Activated CD8-positive, alpha-beta memory T cell treated with anti-CD3 and anti-CD28 coated beads, Interleukin-2, amount 50 U/mL, for 48 hours (primary cell): ENCODE data around the gene EPM2A.
"Not testable (repeated sequence)": the region's sequence is repeated elsewhere in the genome, so short reads cannot be mapped to it uniquely, and the experiment has no call there.

Experiments used
- DNase-seq: peaks from one replicate; pipeline ENCODE4 v3.0.0-alpha.2; 2020

Gene EPM2A

DNA sequence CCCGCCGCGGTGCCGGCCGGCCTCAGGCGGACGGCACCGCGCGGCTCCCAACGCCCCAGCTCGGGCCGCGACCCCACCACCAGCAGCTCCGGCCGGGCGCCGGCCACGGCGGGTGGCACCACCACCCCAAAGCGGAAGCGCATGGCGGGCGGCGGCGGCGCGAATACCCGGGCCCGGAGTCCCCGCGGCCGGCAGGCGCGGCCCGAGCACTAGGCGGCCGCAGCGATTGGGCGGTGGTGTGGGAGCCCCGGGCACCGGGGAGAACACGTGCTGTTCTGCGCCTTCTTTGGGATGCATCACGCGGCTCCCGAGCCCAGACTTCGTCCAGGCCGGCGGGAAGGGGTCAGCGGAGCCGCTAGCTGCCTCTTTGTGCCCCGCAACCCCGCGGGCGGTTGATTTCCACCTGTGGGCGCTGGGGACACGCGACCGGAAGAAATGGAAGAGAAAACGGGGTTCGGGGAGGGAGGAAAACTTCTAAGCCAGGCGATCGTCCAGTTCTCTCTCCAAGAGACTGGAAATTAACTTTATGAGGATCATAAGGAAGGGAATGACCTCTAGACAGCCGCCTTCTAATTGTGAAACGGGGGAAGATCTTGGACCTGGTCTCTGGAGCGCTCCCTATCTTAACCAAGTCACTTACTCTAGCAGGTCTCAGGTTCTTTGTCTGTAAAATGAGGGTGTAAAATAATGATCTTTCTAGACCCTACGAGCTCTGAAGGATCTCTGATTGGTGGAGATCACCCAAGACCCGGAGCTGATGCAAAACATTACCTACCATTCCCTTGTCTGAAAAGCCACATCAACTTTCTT lies at the start of gene EPM2A:
Gene EPM2A (minus strand): TSS at position 165 of the 810 bp plus-strand sequence. CDS start 22 bp downstream, at position 143.
- peak; percentile 83 for DNase-seq

DNA sequence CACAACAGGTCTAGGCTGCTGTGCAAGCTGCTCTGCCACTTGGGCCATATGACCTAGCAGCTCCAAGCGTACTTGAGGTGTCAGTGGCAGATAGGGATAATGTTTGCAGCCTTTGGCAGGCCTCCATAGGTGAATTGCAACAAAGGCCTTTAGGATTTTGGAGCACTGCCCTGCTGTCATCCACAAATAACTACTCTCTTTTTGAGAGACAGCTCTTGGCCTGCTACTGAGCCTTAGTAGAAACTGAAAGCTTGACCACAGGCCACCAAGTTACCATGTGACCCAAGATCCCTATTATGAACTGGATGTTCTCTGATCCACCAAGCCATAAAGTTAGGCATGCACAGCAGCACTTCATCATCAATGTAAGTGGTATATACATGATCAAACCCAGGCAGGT lies 49.4 kb upstream of the EPM2A start:
- no peak for DNase-seq

DNA sequence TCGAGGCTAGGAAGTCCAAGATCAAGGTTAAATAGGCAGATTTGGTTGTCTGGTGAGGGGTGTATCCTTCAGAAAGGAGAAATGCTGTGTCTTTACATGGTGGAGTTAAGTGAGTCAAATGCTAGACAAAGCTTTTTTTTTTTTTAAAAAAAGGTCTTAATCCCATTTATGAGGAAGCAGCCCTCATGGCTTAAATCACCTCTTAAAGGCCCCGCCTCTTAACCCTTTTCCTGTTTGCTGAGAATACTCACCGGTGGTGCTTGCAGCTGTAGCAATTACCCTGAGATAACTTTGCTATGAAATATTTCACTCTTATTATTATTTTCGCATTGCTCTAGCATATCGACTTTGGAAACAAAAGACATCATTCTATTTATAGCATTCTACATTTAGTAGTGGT lies 48.5 kb upstream of the EPM2A start:
- no peak for DNase-seq

DNA sequence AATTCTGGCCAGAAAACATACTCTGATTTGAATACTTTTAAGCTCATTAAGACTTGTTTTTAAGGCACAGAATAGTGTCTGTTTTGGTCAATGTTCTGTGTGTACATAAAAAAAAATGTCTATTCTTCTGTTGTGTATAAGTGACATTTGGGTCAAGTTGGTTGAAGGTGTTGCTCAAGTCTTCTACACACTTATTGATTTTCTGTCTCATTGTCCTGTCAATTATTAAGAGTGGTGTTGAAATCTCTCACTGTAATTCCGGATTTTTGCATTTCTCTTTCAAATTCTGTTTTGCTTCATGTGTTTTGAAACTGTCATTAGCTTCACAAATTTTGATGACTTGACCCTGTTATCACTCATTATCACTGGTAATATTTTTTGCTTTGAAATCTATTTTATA lies 37.5 kb upstream of the EPM2A start:
- no peak for DNase-seq

DNA sequence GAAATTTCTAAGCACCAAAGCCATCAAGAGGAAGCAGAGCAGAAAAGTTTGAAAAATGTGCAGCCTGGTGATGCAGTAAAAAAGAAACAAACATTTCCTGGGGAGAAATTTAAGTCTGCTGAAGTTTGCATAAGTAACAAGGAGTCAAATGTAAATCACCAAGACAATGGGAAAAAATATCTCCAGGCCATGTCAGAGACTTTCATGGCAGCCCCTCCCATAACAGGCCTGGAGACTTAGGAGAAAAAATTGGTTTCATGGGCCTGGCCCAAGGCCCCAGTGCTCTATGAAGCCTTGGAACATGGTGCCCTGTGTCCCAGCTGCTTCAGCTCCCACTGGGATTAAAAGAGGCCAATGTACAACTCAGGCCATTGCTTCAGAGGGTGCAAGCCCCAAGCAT lies 30.1 kb upstream of the EPM2A start:
- no peak for DNase-seq

DNA sequence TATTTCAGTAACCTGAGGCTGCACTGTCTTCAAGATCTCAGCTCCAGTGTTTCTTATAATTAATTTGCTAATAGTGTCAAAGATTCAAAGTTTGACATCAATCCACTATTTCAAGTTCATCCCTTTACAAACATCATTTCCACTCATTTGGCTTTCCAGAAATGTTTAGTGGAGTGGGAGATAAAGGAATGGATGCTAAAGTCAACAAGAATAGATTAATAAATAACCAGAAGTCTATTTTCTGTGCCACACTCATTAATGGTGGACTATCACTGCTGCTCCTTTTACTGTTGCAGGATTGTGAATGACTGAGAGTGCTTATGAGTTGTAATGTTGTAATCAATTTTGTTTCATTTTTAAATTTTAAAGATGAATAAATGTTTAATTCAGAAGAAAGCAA lies 28.4 kb upstream of the EPM2A start:
- DNase-seq: no peak

DNA sequence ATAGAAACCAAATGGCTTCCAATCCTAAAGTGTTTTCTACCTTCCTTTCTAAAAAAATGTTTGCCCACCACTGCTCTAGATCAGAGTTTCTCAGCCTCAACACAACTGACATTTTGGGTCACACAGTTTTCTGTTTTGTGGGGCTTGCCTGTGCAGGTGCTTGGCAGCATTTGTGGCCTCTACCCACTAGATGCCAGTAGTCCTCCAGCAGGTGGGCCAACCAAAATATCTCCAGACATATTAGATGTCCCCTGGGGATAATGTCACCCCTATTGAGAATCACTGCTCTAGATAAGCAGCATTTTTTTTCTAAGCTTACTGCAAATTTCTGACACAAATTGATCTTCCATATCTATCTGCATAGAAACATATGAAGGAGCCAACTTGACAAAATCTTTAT lies 26.3 kb upstream of the EPM2A start:
- DNase-seq: no peak

DNA sequence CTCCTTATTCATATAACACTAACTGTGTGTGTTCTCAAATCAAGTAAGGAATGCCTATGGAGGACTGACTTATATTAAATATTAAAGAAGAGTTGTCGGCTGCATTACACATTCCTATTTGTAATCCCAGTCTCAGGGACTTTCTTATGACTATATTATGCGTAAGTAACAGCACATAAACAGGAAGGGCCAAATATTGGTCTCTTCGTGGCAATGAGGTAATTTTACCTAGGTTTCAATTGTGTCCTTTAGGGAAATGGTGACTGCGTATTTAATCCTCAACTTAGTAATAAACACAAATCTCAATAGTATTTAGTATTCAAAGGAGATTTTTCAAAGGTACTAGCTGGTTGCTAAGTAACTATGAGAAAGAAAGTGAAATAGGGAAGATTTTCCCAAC lies 22.8 kb upstream of the EPM2A start:
- no peak for DNase-seq

DNA sequence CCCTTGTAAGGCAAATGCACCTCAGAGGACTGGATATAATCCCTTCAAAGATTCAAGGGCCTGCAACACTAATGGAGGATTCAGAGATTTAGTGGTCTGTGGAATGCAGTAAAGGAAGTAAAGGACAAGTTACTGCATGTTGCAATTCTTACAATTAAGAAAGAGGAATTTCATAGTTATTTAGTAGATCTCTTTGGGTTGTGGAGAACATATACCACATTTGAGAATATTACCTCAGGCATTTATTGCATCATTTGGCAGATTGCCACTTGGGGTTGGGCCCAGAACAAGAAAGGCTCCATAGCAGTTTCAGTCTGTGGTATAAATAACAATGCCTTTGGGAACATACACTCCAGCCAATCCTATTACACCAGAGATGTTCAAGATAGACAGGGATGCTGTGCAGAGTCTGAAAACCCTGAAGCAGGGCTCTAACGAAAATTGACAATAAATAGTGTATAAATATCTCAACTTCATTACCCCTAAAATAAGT lies 20.9 kb upstream of the EPM2A start:
- no peak for DNase-seq

DNA sequence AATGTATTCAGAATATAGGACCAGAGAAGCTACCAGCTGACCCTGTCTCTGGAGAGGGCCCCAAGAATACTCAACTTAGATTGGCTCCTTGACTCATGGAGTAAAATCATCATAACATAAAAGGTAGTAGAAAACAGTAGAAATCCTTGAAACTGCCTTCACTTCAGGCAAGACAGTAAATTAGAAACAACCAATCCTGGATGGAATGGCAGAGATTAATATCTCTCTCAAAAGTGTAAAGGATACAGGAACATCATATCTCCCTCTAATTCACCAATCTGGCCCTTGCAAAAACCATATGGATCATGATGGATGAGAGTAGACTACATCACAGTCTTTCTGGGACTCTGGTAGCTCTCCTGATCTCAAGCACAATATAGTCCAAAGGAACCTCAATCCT lies 20.4 kb upstream of the EPM2A start:
- no peak for DNase-seq

DNA sequence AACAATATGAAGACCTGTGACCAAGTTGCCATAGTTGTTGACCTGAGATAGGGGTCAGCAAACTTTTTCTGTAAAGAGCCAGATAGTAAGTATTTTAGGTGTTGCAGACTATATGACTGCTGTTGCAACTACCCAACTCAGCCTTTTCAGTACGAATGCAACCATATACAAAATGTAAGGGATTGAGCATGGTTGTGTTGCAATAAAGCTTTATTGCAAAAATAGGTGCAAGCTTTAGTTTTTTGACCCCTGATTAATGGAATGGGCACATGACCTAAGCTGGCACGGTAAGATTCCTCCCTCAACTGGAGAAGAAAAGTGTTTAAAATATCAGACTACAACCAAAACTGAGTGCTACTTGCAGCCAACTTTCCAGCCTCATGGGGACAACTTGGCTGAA lies 17.3 kb upstream of the EPM2A start:
- DNase-seq: no peak

DNA sequence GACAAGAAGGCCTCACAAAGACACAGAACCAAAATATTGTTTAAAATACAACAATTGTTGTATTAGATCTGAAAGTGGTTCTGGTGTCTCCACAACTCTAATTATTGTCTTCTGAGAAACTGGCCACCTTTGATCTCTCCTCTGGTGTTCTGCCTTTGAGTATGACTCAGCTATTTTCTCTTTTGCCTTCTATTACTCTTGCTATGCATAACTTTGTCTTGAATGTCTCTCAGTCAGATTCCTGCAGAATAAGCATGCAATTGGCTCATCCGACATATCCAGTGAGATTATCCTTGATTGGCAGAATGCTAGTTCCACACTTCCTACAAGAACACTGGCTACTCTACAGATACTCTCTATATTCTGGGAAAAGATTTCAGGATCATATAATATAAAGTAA lies 14.3 kb upstream of the EPM2A start:
- DNase-seq: no peak

DNA sequence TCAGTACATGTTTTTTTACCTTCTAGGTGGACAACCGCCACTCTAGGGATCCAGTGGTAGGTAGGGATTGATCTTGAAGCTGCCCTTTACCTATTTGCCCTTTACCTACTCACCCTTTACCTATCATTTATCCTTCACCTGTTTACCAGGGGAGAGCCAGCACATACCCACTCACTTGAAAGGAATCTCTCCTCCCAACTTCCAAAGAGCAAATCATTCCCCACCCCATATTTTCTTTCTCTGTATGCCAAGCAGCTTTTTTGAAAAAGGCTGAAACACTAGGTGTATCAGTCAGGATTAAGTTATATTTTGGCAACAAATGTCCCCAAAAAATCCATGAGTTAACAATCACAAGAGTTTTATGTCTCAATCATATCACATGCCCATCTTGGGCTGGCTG lies 10.5 kb upstream of the EPM2A start:
- DNase-seq: no peak

DNA sequence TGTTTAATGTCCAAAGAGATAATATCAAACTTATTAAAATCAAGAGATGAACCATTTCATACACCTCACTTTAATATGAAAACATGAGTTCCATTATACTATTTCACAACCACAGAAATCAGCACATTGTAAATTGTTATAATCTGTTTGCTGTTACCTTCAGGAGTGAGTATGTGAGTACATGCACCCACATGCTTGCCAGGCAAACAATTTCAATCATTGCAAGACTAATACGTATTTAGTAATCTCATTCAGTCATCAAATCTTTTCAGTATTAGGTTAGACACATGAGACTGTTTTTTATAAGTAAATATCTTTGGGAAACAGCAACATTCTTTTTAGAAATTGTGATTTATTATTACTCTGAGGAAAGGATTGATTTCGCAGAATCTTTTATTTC lies 9.3 kb upstream of the EPM2A start:
- no peak for DNase-seq

DNA sequence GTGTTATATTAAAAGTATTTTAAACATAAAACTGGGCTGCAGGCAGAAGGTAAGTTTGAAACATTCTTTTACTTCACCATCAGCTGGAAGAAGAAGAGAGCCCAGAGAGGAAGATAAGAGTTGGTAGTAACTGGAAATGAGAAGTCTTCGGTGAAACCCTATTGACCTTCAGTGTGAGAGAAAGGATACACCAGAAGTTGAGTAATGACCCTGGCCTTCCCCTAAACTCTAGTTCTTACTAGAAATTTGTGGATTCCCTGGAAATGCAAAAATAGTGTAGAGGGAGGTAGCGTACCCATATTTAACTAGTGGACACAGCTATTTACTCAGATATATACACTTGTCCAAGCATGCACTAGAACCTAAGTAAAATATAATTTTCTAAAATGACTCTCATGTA lies 8.0 kb upstream of the EPM2A start:
- DNase-seq: no peak

DNA sequence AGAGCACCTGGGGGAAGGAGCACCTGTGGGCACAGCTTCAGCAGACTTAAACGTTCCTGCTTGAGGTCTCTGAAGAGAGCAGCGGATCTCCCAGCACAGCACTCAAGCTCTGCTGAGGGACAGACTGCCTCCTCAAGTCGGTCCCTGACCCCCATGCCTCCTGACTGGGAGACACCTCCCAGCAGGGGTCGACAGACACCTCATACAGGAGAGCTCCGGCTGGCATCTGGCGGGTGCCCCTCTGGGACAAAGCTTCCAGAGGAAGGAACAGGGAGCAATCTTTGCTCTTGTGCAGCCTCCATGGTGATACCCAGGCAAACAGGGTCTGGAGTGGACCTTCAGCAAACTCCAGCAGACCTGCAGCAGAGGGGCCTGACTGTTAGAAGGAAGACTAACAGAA lies 7.2 kb upstream of the EPM2A start:
- DNase-seq: not testable (repeated sequence)

DNA sequence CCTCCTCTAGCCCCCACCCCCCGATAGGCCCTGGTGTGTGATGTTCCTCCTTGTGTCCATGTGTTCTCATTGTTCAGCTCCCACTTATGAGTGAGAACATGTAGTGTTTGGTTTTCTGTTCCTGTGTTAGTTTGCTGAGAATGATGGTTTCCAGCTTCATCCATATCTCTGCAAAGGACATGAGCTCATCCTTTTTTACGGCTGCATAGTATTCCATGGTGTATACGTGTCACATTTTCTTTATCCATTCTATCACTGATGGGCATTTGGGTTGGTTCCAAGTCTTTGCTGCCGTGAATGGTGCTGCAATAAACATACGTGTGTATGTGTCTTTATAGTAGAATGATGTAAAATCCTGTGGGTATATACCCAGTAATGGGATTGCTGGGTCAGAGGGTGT lies 4.4 kb upstream of the EPM2A start:
- not testable (repeated sequence) for DNase-seq

DNA sequence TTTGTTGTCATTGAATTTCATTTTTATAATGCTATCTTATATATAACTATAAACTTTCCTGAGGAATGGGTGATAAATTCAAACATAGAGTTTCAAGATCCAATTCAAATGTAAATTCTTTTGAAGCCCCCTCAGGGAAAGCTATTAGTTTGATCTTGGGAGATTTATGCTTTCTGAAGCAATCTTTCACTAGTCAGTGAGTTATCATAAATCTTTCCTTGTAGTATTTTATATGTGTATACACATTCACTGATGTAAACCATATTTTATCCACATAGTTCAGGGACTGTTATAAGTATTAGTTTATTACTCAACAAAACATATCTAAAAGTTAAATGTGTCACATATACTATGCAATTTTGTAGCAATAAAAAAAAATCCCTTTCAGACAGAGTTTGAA lies 2.9 kb upstream of the EPM2A start:
- no peak for DNase-seq

DNA sequence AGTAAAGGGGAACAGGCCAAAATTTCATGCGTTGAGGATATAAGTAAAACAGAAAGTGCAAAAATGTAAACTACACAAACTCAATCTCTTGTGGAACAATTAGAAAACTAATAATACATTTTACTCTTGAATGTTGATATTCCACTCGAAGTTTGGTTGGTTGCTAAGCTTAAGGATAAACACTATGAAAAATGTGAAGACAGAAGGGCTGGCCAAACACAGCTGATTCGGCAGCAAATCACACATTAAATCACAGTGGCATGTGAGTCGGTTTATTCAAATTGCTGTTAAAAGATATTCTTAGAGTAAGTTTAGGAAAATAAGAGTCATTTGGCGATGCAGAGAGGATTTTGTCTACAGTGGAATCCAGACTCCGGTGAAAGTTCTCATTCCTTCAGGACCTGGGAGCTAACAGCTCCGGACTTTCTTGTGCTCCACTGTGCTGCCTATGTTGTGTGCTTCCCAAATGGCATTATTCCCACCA lies 1.4 kb upstream of the EPM2A start:
- no peak for DNase-seq

DNA sequence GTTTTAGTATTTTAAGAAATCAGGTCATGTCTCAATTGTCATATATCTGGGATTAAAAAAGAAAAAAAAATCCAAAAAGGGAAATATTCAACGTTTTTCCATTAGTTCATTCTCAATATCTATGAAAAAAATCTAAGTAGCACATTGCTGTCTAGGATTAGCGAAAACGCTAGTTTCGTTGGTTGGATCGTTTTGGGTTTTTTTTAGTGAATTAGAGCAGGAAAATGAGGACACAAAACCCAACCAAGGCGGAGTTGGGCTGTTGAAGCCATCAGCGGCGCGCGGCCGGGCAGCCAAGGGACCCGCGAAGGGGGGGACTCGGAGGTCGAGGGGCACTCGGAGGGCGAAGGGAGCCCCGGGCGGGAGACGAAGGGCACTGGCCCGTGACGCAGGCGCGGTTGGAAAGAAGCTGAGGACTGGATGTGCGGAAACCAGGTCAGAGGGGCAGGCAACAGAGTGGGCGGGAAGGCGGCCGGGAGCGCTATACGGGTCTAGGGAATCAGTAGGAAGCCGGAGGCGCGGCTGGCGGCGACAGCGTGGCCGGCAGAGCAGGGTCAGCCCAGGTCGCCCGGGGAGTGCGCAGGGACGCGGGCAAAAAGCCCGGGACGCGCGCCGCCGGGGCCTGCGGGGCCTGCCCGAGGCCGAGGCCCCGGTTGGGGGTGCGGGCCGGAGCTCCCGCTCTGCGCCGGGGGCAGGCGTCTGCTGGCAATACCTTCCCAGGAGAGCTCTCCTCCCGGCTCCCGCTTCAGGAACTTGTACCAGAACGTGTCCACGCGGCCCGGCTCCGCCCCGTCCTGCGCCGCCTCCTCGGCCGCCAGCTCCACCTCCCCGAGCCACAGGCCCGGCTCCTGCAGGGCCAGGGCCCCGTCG lies 599 bp downstream of the EPM2A start:
- peak; percentile 86 for DNase-seq

DNA sequence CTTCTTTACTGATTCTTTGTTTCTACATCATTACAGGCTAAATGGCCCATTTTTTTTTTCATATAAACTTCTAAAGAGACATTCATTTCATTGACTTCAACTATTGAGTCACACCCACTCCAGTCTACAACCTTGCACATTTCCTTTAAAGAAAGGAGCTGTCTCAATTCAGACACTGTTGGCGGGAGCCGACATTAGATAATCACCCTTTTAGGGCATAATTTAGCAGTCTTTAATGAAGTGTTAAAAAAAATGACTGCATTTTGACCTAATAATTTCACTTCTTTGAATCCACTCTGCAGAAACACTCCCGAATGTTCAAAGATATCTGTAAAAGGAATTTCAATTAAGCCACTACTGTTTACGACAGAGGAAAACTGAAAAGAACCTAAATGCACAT lies 1.5 kb downstream of the EPM2A start:
- DNase-seq: no peak

DNA sequence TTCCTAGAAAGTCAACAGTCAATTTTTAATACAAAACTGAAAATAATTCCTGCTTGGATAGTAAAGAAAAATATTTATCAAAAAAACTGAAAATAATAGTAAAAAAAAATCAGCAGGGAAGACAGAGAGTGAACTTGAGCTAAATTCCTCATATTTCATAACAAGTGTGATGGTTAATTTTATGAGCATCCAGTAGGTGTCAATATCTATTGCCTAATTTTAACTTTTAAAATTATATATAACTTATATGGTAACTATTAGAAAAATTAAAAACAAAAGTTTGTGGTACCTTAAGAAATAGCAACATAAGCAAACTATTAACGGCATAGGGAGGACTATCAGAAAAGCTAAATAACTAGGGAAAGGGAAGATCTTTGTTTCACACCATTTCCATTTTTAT lies 2.1 kb downstream of the EPM2A start:
- no peak for DNase-seq

DNA sequence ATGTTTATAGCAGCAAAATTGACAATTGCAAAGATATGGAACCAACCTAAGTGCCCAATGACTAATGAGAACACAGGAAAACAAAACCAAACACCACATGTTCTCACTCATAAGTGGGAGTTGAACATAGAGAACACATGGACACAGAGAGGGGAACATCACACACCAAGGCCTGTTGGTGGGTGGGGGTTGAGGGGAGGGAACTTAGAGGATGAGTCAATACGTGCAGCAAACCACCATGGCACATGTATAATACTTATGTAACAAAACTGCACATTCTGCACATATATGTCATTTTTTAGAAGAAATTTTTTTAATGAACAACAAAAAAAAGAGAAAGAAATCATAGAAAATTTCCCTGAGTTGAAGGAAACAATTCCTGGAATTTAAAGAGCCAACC lies 3.9 kb downstream of the EPM2A start:
- DNase-seq: no peak

DNA sequence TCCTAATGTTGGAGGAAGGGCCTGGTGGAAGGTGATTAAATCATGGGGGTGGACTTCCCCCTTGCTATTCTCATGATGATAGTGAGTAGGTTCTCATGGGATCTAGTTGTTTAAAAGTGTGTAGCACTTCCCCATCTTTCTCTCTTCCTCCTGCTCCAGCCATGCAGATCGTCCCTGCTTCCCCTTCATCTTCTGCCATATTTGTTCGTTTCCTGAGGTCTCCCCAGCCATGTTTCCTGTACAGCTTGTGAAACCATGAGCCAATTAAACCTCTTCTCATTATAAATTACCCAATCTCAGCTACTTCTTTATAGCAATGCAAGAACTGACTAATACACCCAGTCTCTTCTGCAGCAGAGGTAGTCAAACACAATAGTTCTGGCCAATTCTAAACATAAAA lies 5.4 kb downstream of the EPM2A start:
- DNase-seq: no peak
